Common myeloid progenitor, CD34-positive (primary cell): ENCODE results near the gene SLC7A4.
"Not testable (repeated sequence)": the region's sequence is repeated elsewhere in the genome, so short reads cannot be mapped to it uniquely, and the experiment has no call there.

Source experiments
- CTCF ChIA-PET: fragments of 350-600 bp; sonication (Branson Sonifier 250); formaldehyde crosslinking; loops from one replicate; lab custom pipeline; 2021; ENCODE audit warnings: antibody characterized with exemption; lab: Charles Lee
- POLR2A ChIA-PET: fragments of 350-600 bp; sonication (Branson Sonifier 250); formaldehyde crosslinking; loops from one replicate; lab custom pipeline; 2021; ENCODE audit warnings: antibody characterized with exemption; lab: Charles Lee
- DNase-seq, 3 donors: peaks; one replicate each; pipeline versions ENCODE4 v3.0.0 to v3.0.0-alpha.2; 2013
- H3K27ac ChIP-seq, 2 experiments: 1 replicate in 1 of 2; 2 replicates in 1 of 2; pipeline ENCODE4 v1.7.0; 2013; ENCODE audit warnings: inconsistent platforms in 2 of 2, low read length in 2 of 2, mild to moderate bottlenecking in 2 of 2, low read depth in 1 of 2, moderate library complexity in 1 of 2; ENCODE audit not compliant: severe bottlenecking in 2 of 2, insufficient read depth in 1 of 2, poor library complexity in 1 of 2
- H3K27me3 ChIP-seq, 5 experiments: replicated peaks in 2 of 5; 1 replicate in 3 of 5; 2 replicates in 2 of 5; pipeline versions ENCODE4 v1.6.1 to v1.7.0; 2013; ENCODE audit warnings: low read length in 4 of 5, mild to moderate bottlenecking in 2 of 5, moderate library complexity in 2 of 5, inconsistent platforms in 1 of 5; ENCODE audit not compliant: insufficient read depth in 5 of 5, control insufficient read depth in 4 of 5
- H3K36me3 ChIP-seq, 4 experiments: 1 replicate in 2 of 4; 2 replicates in 2 of 4; pipeline versions ENCODE4 v1.6.1 to v1.7.0; 2013; ENCODE audit warnings: low read length in 3 of 4, control low read depth in 1 of 4, mild to moderate bottlenecking in 1 of 4; ENCODE audit not compliant: control insufficient read depth in 4 of 4, insufficient read depth in 4 of 4
- H3K4me1 ChIP-seq, 4 experiments: 1 replicate in 3 of 4; 2 replicates in 1 of 4; pipeline versions ENCODE4 v1.6.1 to v1.7.1; 2013; ENCODE audit warnings: low read length in 3 of 4, mild to moderate bottlenecking in 3 of 4, control low read depth in 1 of 4, inconsistent platforms in 1 of 4, moderate library complexity in 1 of 4; ENCODE audit not compliant: control insufficient read depth in 4 of 4, insufficient read depth in 4 of 4; ENCODE audit errors: control extremely low read depth in 1 of 4
- H3K4me3 ChIP-seq, 7 experiments: 1 replicate in 4 of 7; 2 replicates in 3 of 7; pipeline versions ENCODE4 v1.5.1 to v1.7.0; 2013; ENCODE audit warnings: mild to moderate bottlenecking in 7 of 7, low read length in 6 of 7, moderate library complexity in 6 of 7, inconsistent platforms in 2 of 7, low read depth in 2 of 7, control low read depth in 1 of 7; ENCODE audit not compliant: insufficient read depth in 4 of 7, control insufficient read depth in 1 of 7; ENCODE audit errors: extremely low read depth in 1 of 7
- H3K9me3 ChIP-seq, 5 experiments: 1 replicate in 4 of 5; 2 replicates in 1 of 5; pipeline versions ENCODE4 v1.6.1 to v1.7.1; 2013; ENCODE audit warnings: low read length in 4 of 5, mild to moderate bottlenecking in 2 of 5, inconsistent platforms in 1 of 5, low read depth in 1 of 5, moderate library complexity in 1 of 5; ENCODE audit not compliant: control insufficient read depth in 4 of 5, insufficient read depth in 2 of 5; ENCODE audit errors: control extremely low read depth in 1 of 5
- WGBS: methylation state at CpG from one replicate; pipeline ENCODE4 v1.1.5; 2013; ENCODE audit not compliant: insufficient coverage; 5-methylcytosine and 5-hydroxymethylcytosine counted together

SLC7A4 gene

GRCh38 chr22:21041937-21042336 lies 9.6 kb upstream of the SLC7A4 start:
- H3K9me3 ChIP-seq = no peaks in the 10 kb centered on the region
- no peak overlapping the region for H3K4me3 ChIP-seq
- H3K27me3 ChIP-seq = peaks cover 0 to 7% (median 0%) of the 10 kb centered on the region in 5 experiments
- no peaks in the 10 kb centered on the region for H3K36me3 ChIP-seq
- ChIA-PET POLR2A (no interaction called here), CTCF (no interaction called here)
- H3K4me1 ChIP-seq = peaks cover 0 to 27% (median 21%) of the 10 kb centered on the region in 4 experiments
- H3K27ac ChIP-seq = no peak overlapping the region
- WGBS = 97% methylated on average over 4 of the region's 4 CpGs
- no peak for DNase-seq

DNA sequence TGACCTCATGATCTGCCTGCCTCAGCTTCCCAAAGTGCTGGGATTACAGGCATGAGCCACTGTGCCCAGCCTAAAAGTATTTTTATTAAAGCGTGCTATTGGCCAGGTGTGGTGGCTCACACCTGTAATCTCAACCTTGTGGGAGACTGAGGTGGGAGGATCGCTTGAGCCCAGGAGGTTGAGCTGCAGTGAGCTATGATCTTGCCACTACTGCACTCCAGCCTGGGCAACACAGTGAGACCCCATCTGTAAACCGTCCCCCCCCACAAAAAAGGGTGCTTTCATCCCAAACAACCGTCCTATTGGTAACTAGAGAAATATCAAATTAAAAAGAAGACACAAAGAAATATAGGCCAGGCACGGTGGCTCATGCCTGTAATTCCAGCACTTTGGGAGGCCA lies 6.8 kb upstream of the SLC7A4 start:
- DNase-seq, H3K4me1 ChIP-seq, H3K27ac ChIP-seq, H3K9me3 ChIP-seq, H3K4me3 ChIP-seq, POLR2A ChIA-PET, H3K27me3 ChIP-seq, H3K36me3 ChIP-seq: not testable (repeated sequence)
- 91% methylated on average over 4 of the region's 5 CpGs for WGBS
- CTCF ChIA-PET = interaction anchor here (2.3 kb wide), 1 partner anchor 18 kb away, joined by 8 read pairs; no protein-coding TSS in a partner anchor

- ChIA-PET CTCF (interaction anchor here (1.1 to 2.3 kb wide), 2 partner anchors 9 to 17 kb away, joined by 4 to 8 read pairs; no protein-coding TSS in a partner anchor), POLR2A (no interaction called here)
- H3K4me3 ChIP-seq = no peak overlapping the region
- no peaks in the 10 kb centered on the region for H3K9me3 ChIP-seq
- no peak overlapping the region for H3K27ac ChIP-seq
- no peaks in the 10 kb centered on the region for H3K36me3 ChIP-seq
- no peak for DNase-seq
- H3K27me3 ChIP-seq = peaks cover 0 to 9% (median 0%) of the 10 kb centered on the region in 5 experiments
- WGBS = 100% methylated on average over 1 of the region's 2 CpGs
- peaks cover 0 to 2% (median 0%) of the 10 kb centered on the region in 4 experiments for H3K4me1 ChIP-seq
These were observed 6.0 kb upstream of the SLC7A4 start for GRCh38 chr22:21038405-21038804.

DNA sequence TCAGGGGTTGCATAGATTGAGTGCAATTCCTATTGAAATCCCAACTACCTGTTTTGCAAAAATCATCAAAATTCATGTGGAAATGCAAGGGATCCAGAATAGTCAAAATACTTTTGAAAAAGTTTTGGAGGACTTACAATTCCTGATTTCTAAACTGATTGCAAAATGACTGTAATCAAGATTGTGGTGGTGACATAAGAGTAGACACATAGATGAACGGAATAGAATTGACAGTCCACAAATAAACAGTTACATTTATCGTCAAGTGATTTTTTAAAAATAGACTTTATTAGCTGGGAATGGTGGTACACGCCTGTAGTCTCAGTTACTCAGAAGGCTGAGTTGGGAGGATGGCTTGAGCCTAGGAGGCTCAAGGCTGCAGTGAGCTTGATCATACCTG lies 2.6 kb upstream of the SLC7A4 start:
- POLR2A ChIA-PET = no interaction called here
- 100% methylated on average over 1 of the region's 3 CpGs for WGBS

GRCh38 chr22:21033895-21034294 lies 1.5 kb upstream of the SLC7A4 start:
- DNase-seq = no peak
- H3K27me3 ChIP-seq = peaks cover 0 to 27% (median 15%) of the 10 kb centered on the region in 5 experiments
- no peaks in the 10 kb centered on the region for H3K9me3 ChIP-seq
- ChIA-PET CTCF (interaction anchor here (1.1 kb wide), 1 partner anchor 31 kb away, joined by 3 read pairs; no protein-coding TSS in a partner anchor), POLR2A (no interaction called here)
- peaks cover 0 to 8% (median 5%) of the 10 kb centered on the region in 4 experiments for H3K4me1 ChIP-seq
- no peak overlapping the region for H3K4me3 ChIP-seq
- 100% methylated on average over 2 of the region's 3 CpGs for WGBS
- H3K27ac ChIP-seq = no peak overlapping the region
- H3K36me3 ChIP-seq = no peaks in the 10 kb centered on the region

More for the DNA sequence above, 2.6 kb upstream of the SLC7A4 start:
- peaks cover 0 to 8% (median 5%) of the 10 kb centered on the region in 4 experiments for H3K4me1 ChIP-seq
- no peaks in the 10 kb centered on the region for H3K9me3 ChIP-seq
- CTCF ChIA-PET = no interaction called here
- H3K36me3 ChIP-seq = no peaks in the 10 kb centered on the region
- no peak overlapping the region for H3K27ac ChIP-seq
- no peak overlapping the region for H3K4me3 ChIP-seq
- peaks cover 0 to 27% (median 15%) of the 10 kb centered on the region in 5 experiments for H3K27me3 ChIP-seq
- no peak for DNase-seq

DNA sequence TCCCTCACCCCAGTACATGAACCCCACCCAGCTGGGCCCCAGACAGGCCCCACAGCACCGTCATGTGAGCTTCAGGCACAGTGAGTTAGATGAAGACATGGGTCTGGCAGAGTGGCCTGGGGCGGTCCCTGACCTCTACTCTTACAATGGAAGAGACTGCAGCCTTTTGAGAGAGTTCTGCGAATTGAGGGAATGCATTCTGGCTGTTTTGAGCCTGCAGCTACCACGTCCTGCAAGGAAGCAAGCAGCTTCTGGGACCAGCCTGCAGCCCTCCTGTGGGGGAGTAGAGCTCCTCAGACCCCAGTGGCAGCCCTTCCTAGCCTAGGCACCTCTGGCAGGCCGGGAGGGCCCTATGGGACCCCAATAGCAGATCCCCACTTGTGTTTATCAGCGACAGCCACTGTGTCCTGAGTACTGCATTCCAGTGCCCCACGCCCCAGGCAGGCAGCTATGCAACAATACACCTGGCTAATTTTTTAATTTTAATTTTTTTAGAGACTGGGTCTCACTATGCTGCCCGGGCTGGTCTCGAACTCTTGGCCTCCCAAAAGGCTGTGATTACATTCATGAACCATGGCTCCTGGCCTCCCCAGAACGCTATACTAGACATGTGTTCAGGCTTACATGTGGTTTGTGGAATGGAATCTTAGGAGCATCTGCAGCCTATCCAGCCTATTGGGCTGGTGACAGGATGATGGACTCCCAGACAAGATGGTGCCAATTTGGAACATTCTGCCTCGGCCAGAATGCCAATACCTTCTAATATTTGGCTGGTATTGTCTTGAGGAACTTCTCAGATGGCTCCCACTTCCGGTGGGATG lies 717 bp upstream of the SLC7A4 start:
- H3K9me3 ChIP-seq = no peaks in the 10 kb centered on the region
- no peaks in the 10 kb centered on the region for H3K36me3 ChIP-seq
- DNase-seq = no peak
- peaks cover 0 to 27% (median 15%) of the 10 kb centered on the region in 5 experiments for H3K27me3 ChIP-seq
- no peak overlapping the region for H3K27ac ChIP-seq
- no peak overlapping the region for H3K4me3 ChIP-seq
- 94% methylated on average over 9 of the region's 12 CpGs for WGBS
- POLR2A ChIA-PET = no interaction called here
- CTCF ChIA-PET = interaction anchor here (1.1 kb wide), 1 partner anchor 30 kb away, joined by 3 read pairs; no protein-coding TSS in a partner anchor
- peaks cover 0 to 8% (median 5%) of the 10 kb centered on the region in 4 experiments for H3K4me1 ChIP-seq

GRCh38 chr22:21031545-21032036 lies 770 bp downstream of the SLC7A4 start:
- Histone ChIP-seq H3K27ac (no peak overlapping the region), H3K4me1 (peaks cover 0 to 8% (median 5%) of the 10 kb centered on the region in 4 experiments), H3K4me3 (peak overlapping the region in 3 of 7 experiments; percentile 52 to 67 (median 58)), H3K9me3 (no peaks in the 10 kb centered on the region), H3K36me3 (no peaks in the 10 kb centered on the region), H3K27me3 (peaks cover 0 to 27% (median 15%) of the 10 kb centered on the region in 5 experiments)
- no peak for DNase-seq
- 94% methylated on average over 18 of the region's 18 CpGs for WGBS
- ChIA-PET POLR2A (no interaction called here), CTCF (no interaction called here)
